ENCODE data around the gene TWIST1.

Gene TWIST1

DNA sequence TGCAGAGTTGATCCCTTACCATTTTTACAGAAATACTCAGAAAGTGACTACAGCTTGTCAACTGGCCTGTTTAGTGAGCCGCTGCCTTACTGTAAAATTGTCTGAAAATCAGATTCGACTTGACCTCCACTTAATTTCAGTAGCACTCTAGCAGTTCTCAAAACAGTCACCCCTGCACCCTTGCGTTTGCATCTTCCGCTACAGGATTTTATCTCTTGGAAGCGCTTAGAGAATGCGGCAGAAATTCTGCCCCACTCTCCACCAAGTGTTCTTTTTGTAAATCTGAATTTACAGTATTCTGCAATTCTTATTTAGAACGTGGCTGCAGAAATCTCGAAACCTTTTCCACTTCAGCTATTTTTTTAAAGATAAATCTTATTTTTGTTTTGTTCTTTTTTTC is 1.9 kb upstream of the TWIST1 start:
- no peak for DNase-seq
- TF ChIP-seq GATA1 (IDR thresholded peaks at IDR 0.05; ENCODE audit: low read depth, low read length) = no peak
- no peak for TF ChIP-seq POLR2A (IDR thresholded peaks at IDR 0.05; ENCODE audit: low read length)

- TF ChIP-seq GATA1 (IDR thresholded peaks at IDR 0.05; ENCODE audit: low read depth, low read length) = no peak
- no peak for TF ChIP-seq POLR2A (IDR thresholded peaks at IDR 0.05; ENCODE audit: low read length)
Observed at GRCh38 chr7:19118636-19119371, 1.4 kb upstream of the TWIST1 start.

GRCh38 chr7:19117870-19118608 is 603 bp upstream of the TWIST1 start:
- no peak for DNase-seq
- TF ChIP-seq GATA1 (IDR thresholded peaks at IDR 0.05; ENCODE audit: low read depth, low read length) (no peak), POLR2A (IDR thresholded peaks at IDR 0.05; ENCODE audit: low read length) (no peak)

More at GRCh38 chr7:19118636-19119371, 1.4 kb upstream of the TWIST1 start:
- no peak for DNase-seq

GRCh38 chr7:19116121-19117090 is 1.0 kb downstream of the TWIST1 start:
- TF ChIP-seq POLR2A (IDR thresholded peaks at IDR 0.05; ENCODE audit: low read length) (no peak), GATA1 (IDR thresholded peaks at IDR 0.05; ENCODE audit: low read depth, low read length) (no peak)

DNA sequence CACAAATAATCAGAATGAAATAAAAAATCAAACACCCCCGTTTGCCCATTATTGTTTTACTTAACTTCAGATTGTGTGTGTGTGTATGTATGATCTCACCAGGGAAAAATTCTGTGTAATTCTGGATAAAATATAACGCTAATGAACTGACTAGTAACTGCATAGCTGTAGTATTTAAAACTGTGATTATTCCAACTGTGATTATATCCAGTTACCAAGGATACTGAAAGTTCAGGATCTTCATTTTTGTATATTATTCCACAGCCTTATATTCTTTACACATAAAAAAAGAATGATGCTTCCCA is 2.9 kb downstream of the TWIST1 start:
- no peak for DNase-seq
- no peak for TF ChIP-seq POLR2A (IDR thresholded peaks at IDR 0.05; ENCODE audit: low read length)
- TF ChIP-seq GATA1 (IDR thresholded peaks at IDR 0.05; ENCODE audit: low read depth, low read length) = no peak

More at GRCh38 chr7:19116121-19117090, 1.0 kb downstream of the TWIST1 start:
- peak; percentile 4 to 9 for DNase-seq

GRCh38 chr7:19113855-19114550 is 3.4 kb downstream of the TWIST1 start:
- no peak for DNase-seq
- TF ChIP-seq GATA1 (IDR thresholded peaks at IDR 0.05; ENCODE audit: low read depth, low read length) = no peak
- TF ChIP-seq POLR2A (IDR thresholded peaks at IDR 0.05; ENCODE audit: low read length) = no peak

- DNase-seq = no peak
- TF ChIP-seq GATA1 (IDR thresholded peaks at IDR 0.05; ENCODE audit: low read depth, low read length) = no peak
- no peak for TF ChIP-seq POLR2A (IDR thresholded peaks at IDR 0.05; ENCODE audit: low read length)
Observed at GRCh38 chr7:19113002-19113350, 4.5 kb downstream of the TWIST1 start.

- DNase-seq = no peak
- no peak for TF ChIP-seq POLR2A (IDR thresholded peaks at IDR 0.05; ENCODE audit: low read length)
- TF ChIP-seq GATA1 (IDR thresholded peaks at IDR 0.05; ENCODE audit: low read depth, low read length) = no peak
Observed at GRCh38 chr7:19112274-19113001, 5.0 kb downstream of the TWIST1 start.

DNA sequence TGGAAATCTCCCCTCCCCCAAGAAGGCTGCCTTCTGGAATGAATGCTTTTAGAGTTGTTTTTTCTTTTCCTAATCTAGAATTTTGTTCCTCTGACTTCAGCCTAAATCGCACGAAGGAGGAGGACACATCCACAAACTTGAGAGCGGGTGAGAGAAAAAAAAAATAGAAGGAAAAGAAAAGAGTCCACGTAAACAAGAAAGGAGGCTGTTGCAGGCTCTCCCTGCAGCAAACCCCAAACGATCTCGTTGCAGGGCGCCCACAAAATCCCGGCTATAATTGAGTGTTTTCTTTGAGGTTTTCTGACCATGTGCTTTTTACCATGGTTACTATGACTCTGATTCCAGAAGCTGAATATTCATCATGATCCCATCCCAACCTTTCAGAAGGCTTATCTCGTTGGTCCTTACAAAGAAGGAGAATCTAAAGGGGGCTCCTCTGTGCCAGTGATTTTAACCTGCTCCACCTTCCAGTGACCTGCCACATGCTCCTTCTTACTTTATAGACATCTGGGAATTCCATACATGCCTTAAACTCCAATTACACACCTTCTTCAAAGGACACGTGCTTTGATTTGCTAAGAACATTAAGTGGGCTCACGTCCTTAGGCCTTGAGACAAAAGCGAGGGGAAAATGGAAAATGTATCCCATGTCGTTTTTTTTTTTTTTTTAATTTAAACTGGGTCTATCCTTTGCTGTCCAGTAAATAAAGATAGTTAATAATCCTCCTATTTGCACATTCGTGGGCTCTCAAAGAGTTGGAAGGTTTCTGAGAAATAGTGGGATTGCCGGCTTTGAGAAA is 5.8 kb downstream of the TWIST1 start:
- DNase-seq = no peak
- TF ChIP-seq POLR2A (IDR thresholded peaks at IDR 0.05; ENCODE audit: low read length) = no peak
- TF ChIP-seq GATA1 (IDR thresholded peaks at IDR 0.05; ENCODE audit: low read depth, low read length) = no peak

- DNase-seq = no peak
Observed at GRCh38 chr7:19110776-19111175, 6.7 kb downstream of the TWIST1 start.

DNA sequence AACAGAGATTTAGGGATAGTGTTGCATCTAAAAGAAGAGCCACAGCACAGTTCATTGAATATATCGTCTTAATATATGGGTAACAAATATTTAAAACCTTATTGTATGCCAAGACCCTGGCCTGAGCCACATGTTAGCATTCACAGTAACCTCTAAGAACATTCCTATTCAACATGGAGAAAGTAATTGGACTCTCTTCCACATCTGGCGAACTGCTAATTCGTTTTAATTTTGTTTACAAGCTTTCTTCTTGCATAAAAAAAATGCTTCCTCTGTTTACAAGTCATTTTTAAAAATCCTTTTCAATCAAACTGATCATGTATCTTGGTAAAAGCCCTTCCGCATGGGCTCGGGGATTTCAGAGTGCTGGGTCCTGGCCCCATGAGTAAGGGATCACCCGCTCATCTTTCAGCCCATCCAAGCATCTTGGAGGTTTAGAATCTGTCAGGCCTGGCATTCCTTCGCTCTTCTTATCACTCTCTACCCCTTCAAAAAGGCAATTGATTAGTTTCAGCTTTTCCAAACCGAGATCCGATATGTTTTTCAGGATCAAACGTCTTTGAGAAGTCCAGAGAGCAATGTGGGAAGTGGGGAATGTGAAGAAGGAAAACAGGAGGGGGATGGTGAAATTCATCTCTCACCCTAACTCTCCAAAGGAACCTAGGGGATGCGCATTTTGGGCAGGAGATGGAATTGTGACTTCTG is 7.3 kb downstream of the TWIST1 start:
- TF ChIP-seq POLR2A (IDR thresholded peaks at IDR 0.05; ENCODE audit: low read length) (no peak), GATA1 (IDR thresholded peaks at IDR 0.05; ENCODE audit: low read depth, low read length) (no peak)
- no peak for DNase-seq

More at GRCh38 chr7:19110776-19111175, 6.7 kb downstream of the TWIST1 start:
- TF ChIP-seq GATA1 (IDR thresholded peaks at IDR 0.05; ENCODE audit: low read depth, low read length) = no peak
